Amniotic epithelial cell (primary cell): ENCODE measurements around the gene TM9SF3.

ENCODE experiments used
- DNase-seq: peaks from one replicate; pipeline ENCODE4 v3.0.0-alpha.2; 2010; ENCODE audit warnings: low read depth

Gene TM9SF3

DNA sequence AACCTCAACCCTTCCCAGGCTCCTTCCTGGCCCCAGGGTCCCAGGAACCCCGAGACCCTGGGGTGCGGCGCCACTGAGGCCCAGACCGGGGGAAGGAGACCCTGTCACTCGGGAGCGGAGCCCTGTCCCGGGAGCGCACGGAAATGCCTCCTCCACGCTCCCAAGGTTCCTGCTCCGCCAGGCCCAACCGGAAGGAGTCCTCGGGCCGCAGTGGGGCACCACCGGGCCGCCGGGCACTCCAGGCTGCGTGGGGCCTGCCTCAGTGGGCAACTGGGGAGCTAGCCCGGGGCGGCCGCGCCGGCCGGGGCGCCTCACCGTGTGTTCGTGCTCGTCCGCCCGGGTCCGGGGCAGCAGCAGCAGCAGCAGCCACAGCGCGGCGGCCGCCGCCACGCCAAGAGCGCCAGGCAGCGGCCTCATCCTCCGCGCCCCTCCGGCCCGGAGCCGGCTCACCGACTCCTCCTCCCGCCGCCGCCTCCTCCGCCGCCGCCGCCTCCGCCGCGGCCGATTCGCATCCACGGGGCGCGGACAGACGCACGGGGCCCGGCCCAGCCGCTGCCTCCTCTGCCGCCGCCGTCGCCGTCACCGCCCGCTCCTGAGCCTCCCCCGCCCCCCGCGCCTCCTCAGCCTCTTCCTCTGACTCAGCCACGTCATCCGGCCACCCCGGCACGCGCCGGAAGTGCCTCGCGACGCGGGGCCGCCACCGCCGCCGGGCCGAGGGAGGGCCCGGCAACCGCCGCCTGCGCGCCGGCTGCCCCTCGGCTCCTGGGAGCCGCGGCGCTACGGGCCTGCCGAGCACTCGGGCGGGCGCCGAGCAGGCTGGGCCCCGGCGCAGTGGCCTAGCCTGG is at the start of gene TM9SF3:
Gene TM9SF3, minus strand, starts transcription at position 594 of the 845 bp plus-strand sequence. Its CDS starts 177 bp downstream, at position 417.
- peak; percentile 71 for DNase-seq

DNA sequence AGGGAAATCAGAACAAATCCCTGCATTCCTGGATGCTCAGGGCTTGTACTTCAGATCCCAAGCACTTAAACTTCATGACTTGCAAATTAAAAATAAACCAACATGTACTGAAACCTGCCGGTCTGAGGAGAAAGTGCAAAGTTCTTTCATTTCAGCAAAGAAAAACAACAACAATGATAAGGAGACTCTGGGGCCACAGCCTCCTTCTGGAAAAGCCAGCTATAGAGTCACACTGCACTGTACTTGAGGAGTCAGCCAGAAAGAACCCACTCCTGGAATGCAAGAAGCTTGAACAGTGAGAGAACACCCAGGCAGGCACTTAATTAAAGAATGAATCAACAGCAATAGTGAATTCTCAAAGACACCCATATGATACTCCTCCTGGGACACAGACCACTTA is 49.7 kb upstream of the TM9SF3 start:
- DNase-seq = peak; percentile 34

DNA sequence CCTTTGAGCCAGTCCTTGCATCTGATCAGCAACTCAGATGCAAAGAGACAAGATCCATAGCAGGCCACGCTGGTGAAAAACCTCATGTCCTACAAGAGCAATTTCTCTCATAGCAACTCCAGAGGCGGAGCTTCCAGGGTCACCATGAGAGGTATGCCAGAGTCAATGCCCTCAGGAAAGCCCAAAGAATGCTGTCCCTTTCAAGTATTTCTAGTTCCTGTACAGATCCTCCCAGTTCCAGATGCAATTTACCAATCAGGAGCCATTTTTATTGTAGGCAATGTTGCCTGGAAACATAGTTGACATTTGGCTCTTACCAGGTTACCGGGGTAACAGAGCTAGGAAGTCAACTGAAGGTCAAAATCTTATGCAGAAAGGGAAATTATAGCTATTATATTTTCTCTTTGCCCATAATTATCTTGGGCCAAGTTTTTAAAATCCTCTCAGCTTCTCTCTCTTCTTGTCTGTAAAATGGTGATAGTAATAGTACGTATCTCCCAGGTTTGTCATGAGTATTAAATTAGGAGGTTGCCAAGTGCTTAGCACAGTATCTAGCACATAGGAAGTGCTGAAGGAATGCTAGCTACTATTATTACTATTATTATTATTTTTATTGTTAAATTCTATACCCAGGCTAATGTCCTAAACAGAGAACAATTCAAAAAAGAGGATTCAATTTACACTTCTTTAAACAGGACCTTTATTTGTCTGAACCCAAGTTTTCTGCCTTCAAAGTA is 46.3 kb upstream of the TM9SF3 start:
- DNase-seq = no peak

- no peak for DNase-seq
Measured at GRCh38 chr10:96627292-96627691, 40.5 kb upstream of the TM9SF3 start.

DNA sequence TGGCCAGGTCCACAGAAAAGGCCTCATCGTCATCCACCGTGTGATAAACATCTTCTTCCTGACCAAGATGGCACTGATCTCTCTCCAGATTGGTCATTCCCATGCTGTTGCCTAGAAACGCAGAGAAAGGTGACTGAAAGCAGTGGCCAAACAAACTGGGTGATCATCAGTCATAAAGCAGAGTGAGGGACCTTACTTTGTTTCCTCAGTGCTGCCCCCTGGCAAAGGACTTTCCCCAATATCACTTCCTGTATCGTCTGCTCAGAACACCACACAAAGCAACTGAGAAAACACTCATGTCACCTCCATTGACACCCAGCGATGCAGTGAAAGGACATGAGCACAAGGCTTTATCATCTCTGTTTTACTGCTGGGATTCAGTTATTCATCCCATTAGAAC is 40.0 kb upstream of the TM9SF3 start:
- DNase-seq = no peak

DNA sequence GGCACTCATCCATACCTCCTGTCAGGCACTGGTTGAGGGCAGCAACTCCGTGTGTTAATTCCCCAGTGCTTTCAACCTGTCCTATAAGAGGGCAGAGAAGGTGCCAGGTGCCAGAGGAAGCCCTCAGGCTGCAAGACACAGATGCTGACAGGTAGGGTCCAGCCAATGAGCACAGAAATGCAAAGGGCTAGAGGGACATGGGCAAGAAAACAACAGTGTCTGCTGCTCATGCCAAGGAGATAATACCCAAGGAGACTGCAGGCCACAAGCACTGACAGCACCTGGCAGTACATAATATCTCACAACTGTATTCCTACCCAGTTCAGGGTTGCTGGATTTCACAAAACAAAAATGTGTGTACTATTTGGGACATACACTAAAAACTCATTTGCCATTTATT is 38.4 kb upstream of the TM9SF3 start:
- DNase-seq = no peak

DNA sequence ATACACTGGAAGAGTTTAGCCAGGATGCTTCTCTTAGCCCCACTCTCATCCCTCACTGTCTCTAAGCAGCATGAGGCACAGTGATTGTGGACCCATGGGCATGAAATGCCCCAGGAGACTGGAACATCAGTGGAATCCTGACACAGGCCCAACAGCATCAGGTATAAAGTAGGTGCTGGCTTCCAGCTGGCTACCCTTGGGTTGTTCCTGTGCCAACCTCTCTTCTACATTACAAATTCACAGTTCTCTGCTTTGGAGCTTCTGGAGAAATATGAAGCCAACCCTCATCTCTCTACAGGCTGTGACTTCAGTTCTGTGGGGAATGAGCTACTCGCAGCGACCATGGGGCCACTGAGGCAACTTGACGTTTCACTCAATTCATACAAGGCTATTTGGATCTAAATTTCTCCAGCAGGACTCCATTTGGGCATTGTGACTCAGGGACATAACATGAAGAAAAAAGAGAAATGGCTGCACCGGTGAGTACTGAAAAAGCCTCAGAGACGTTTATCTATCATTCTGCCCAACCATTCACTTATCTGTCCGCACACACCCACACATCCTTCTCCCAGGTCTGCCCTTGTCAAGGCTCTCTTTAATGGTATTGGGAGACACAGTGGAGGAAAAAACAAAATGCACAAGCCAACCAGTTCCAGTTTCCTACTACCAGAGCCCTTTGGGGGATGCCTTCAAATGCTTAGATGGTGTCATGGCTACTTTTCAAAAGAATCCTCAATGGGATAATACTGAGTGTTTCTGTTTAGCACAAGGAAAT is 35.4 kb upstream of the TM9SF3 start:
- DNase-seq = no peak

DNA sequence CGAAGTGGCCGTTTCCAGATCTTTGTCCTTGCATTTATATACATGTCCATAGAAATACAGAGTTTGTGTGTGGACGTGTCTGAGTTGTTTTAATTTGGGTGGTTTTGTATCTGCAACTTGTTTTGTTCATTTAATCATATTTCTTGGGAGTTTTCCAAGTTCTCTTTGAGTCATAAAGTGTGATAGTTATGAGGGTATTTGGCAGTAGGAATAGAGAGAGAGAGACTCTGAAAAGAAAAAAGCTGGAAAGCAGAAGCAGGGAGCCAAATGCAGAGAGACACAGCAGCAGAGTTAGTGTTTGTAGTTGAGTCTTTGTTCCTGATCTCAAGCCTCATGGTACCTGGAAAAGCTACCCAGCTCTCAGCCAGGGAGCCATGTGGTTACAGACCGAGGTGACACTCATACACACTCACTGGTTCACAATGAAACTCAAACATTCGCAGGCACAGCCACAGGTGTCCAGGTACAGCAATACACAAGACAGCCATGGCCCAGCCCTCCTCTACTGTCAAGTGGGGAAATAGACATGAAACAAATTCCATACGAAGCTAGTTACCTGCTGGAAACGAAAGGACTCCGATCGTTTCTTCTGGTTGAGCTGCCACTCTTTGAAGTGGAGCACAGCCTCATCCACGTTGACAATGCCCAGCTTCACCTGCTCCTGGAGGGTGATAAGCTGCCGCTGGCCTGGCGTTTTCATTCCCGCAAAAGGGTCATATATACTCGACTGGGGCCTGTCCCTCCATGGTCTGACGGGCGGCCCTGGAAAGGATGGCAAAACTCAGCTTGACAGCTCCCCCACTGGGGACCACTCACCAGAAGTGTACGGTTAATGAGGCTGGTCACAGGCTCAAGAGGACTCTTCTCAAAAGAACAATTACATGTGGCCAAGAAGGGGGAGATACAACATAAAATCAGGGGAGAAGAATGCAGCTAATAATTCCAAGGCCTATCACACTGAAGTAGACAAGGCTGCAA is 33.3 kb upstream of the TM9SF3 start:
- DNase-seq = peak; percentile 58

- DNase-seq = peak; percentile 47
Measured at GRCh38 chr10:96619120-96619519, 32.3 kb upstream of the TM9SF3 start.

- peak; percentile 67 for DNase-seq
Measured at GRCh38 chr10:96618653-96619052, 31.8 kb upstream of the TM9SF3 start.

- no peak for DNase-seq
Measured at GRCh38 chr10:96616961-96617360, 30.1 kb upstream of the TM9SF3 start.

- DNase-seq = peak; percentile 85
Measured at GRCh38 chr10:96614515-96614914, 27.7 kb upstream of the TM9SF3 start.

GRCh38 chr10:96613576-96613975 is 26.8 kb upstream of the TM9SF3 start:
- DNase-seq = peak; percentile 61

- no peak for DNase-seq
Measured at GRCh38 chr10:96612055-96612830, 25.4 kb upstream of the TM9SF3 start.

DNA sequence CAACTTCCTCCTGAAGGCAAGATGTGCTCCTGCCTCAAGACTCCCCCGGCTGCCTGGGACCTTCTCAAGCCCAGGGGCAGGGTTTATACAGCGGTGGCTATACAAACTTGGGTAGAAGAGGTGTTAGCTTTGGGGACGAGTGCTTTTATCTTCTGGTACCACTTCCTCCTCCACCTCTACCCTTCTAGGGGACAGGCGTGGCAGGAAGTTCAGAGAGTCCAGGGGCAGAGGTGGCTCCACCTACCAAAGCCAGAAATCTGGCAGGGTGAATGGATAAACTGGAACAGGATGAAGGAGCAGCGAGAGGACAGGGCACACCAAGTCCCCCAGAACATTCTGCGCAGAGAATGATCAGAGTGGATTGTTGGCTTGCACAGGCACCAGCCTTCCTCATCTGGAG is 24.0 kb upstream of the TM9SF3 start:
- DNase-seq = no peak

DNA sequence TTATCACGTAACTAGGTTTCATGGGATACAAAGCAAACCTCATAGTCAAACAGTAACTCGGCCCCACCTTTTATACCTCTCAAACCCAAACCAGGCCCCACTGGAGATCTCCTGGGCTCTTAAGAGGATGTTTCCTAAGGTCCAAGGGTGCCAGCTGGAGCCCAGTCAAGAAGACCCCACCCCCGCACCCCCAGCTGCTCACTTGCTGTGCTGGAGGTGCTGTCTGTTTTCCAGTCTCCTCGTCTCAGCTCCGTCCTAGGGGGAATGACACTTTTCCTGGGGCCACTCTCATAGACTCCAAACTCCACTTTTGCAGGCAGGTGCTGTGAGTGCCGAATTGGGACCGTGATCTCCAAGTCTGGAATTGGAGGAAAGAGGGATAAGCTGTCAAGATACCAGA is 22.7 kb upstream of the TM9SF3 start:
- no peak for DNase-seq

- DNase-seq = no peak
Measured at GRCh38 chr10:96608805-96609204, 22.0 kb upstream of the TM9SF3 start.

- no peak for DNase-seq
Measured at GRCh38 chr10:96608262-96608661, 21.4 kb upstream of the TM9SF3 start.

- DNase-seq = no peak
Measured at GRCh38 chr10:96606946-96607345, 20.1 kb upstream of the TM9SF3 start.

- DNase-seq = peak; percentile 75
Measured at GRCh38 chr10:96606216-96606615, 19.4 kb upstream of the TM9SF3 start.

GRCh38 chr10:96600337-96600736 is 13.5 kb upstream of the TM9SF3 start:
- no peak for DNase-seq
